GM23248 (cell line): ENCODE measurements around the gene RELL1. TPM values are rescaled to one million over a fixed set of nuclear protein-coding genes. Genes with fewer than 3 reads are reported as not detected.

Experiments
- DNase-seq: peaks from one replicate; pipeline ENCODE4 v3.0.0-alpha.2; 2015
- H2AFZ ChIP-seq: fragments of 200-600 bp; sonication (generic); 2 replicates; pipeline ENCODE4 v1.6.1; 2016; ENCODE audit warnings: antibody characterized with exemption
- H3F3A ChIP-seq: fragments of 200-600 bp; sonication (generic); 2 replicates; pipeline ENCODE4 v1.6.1; 2016; ENCODE audit warnings: mild to moderate bottlenecking, antibody characterized with exemption, mixed run types; ENCODE audit not compliant: insufficient read depth
- H3K27ac ChIP-seq: fragments of 200-600 bp; sonication (generic); 2 replicates; pipeline ENCODE4 v1.5.1; 2016; ENCODE audit warnings: mild to moderate bottlenecking
- H3K27me3 ChIP-seq: fragments of 200-600 bp; sonication (generic); replicated peaks from 2 replicates; pipeline ENCODE4 v1.6.1; 2016; ENCODE audit warnings: mild to moderate bottlenecking; ENCODE audit not compliant: insufficient read depth
- H3K36me3 ChIP-seq: fragments of 200-600 bp; sonication (generic); 2 replicates; pipeline ENCODE4 v1.6.1; 2016; ENCODE audit warnings: low read depth, mild to moderate bottlenecking
- H3K4me1 ChIP-seq: fragments of 200-600 bp; sonication (generic); 2 replicates; pipeline ENCODE4 v1.6.1; 2016; ENCODE audit warnings: mild to moderate bottlenecking; ENCODE audit not compliant: insufficient read depth
- H3K4me2 ChIP-seq: fragments of 200-600 bp; sonication (generic); one replicate; pipeline ENCODE4 v1.6.1; 2016; ENCODE audit warnings: mild to moderate bottlenecking; ENCODE audit not compliant: unreplicated experiment
- H3K4me3 ChIP-seq: fragments of 200-600 bp; sonication (generic); 2 replicates; pipeline ENCODE4 v1.5.1; 2016; ENCODE audit warnings: mild to moderate bottlenecking
- H3K79me2 ChIP-seq: fragments of 200-600 bp; sonication (generic); 2 replicates; pipeline ENCODE4 v1.6.1; 2016; ENCODE audit warnings: mild to moderate bottlenecking; ENCODE audit not compliant: insufficient read depth
- H3K9ac ChIP-seq: fragments of 200-600 bp; sonication (generic); 2 replicates; pipeline ENCODE4 v1.6.1; 2016; ENCODE audit warnings: mild to moderate bottlenecking
- H3K9me2 ChIP-seq: fragments of 200-600 bp; sonication (generic); 2 replicates; pipeline ENCODE4 v1.6.1; 2016; ENCODE audit warnings: mixed run types, mild to moderate bottlenecking, moderate library complexity; ENCODE audit not compliant: insufficient read depth
- H3K9me3 ChIP-seq: fragments of 200-600 bp; sonication (generic); one replicate; pipeline ENCODE4 v1.6.1; 2017; ENCODE audit warnings: low read depth
- H4K20me1 ChIP-seq: fragments of 200-600 bp; sonication (generic); 2 replicates; pipeline ENCODE4 v1.6.0; 2016; ENCODE audit not compliant: insufficient read depth
- EZH2 ChIP-seq: fragments of 200-600 bp; sonication (generic); IDR thresholded peaks from 2 replicates; pipeline ENCODE4 v1.6.1; 2018; ENCODE audit warnings: antibody characterized with exemption, mild to moderate bottlenecking; ENCODE audit not compliant: insufficient read depth, poor library complexity, severe bottlenecking
- EZH2phosphoT487 ChIP-seq: fragments of 200-600 bp; sonication (generic); IDR thresholded peaks from 2 replicates; pipeline ENCODE4 v1.6.1; 2018; ENCODE audit warnings: antibody characterized with exemption, moderate library complexity, mild to moderate bottlenecking, low read depth; ENCODE audit not compliant: insufficient read depth
- WGBS, 2 experiments: methylation state at CpG; one replicate each; pipeline ENCODE4 v1.1.6; 2015 to 2017; ENCODE audit warnings: low lambda C conversion rate in 2 of 2, low coverage in 1 of 2; ENCODE audit errors: missing lambda C conversion rate in 2 of 2; 5-methylcytosine and 5-hydroxymethylcytosine counted together
- in situ Hi-C: fragments of 300-500 bp; cut with MboI; formaldehyde crosslinking; loops from 2 replicates; pipeline ENCODE4 v1.15.0; 2020
- polyA plus RNA-seq: library from polyadenylated mRNA; unstranded; fragments of >200 nt; fragmentation: Nextera tagmentation; extraction: Ambion mirVana; gene quantifications from 2 replicates; pipeline ENCODE4 v1.2.1, GENCODE V29; 2016
- total RNA-seq: library from RNA; depleted of rRNA; stranded (reverse); fragments of >200 nt; shearing (Covaris generic); gene quantifications from 2 replicates; pipeline ENCODE4 v1.2.3, GENCODE V29; 2014

Gene RELL1
- total and polyA plus RNA-seq, 2 experiments from 2014 or later, result 7.7 to 42.5 TPM

- H3K4me3 ChIP-seq, result no peak overlapping the region
- in situ Hi-C loops, result loop anchor here (10.0 kb wide), 2 partner anchors 182 to 432 kb away; no protein-coding TSS in a partner anchor
- H4K20me1 ChIP-seq, result no peaks in the 10 kb centered on the region
- TF ChIP-seq EZH2 (no peak), EZH2phosphoT487 (no peak)
- no peak overlapping the region for H3K27ac ChIP-seq
- peaks cover 10% of the 10 kb centered on the region for H3K4me1 ChIP-seq
- H3K36me3 ChIP-seq, result no peaks in the 10 kb centered on the region
- DNase-seq, result no peak
- peaks cover 8% of the 10 kb centered on the region; the same call in 1 of the 2 replicates for H3F3A ChIP-seq
- no peaks in the 10 kb centered on the region for H3K9me3 ChIP-seq
- no peak overlapping the region for H3K9ac ChIP-seq
- no peaks in the 10 kb centered on the region for H3K9me2 ChIP-seq
- H3K27me3 ChIP-seq, result no peaks in the 10 kb centered on the region
- no peaks in the 10 kb centered on the region for H3K79me2 ChIP-seq
- WGBS, 2 experiments, result 74 to 80% methylated on average over 18 of the region's 18 CpGs
- H3K4me2 ChIP-seq, result no peak overlapping the region
- H2AFZ ChIP-seq, result no peak overlapping the region
Measured at GRCh38 chr4:37602454-37603069, 83.6 kb downstream of the RELL1 start.

DNA sequence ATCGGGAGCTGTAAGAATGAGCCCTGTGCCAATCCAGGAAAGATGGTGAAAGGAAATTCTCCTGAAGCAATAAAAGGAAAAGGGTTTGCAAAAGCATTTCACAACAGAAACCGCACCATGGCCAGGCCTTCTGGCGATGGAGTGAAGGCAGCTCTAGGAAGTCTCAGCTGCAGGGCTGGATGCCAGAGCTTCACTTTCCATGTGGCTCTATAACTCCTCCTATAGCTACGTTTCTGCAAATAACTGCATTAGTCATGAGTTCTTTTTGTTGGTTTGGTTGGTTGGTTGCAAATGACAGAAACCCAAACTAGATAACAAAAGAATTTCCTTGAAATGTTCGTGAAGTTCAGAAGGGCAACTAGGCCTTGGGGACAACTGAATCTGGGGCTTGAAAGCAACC, 84.6 kb downstream of the RELL1 start:
- DNase-seq, result peak; percentile 74
- H3K27ac ChIP-seq, result no peak overlapping the region
- no peak overlapping the region for H3K4me3 ChIP-seq
- no peaks in the 10 kb centered on the region for H4K20me1 ChIP-seq
- H3F3A ChIP-seq, result peaks cover 8% of the 10 kb centered on the region; the same call in 1 of the 2 replicates
- no peaks in the 10 kb centered on the region for H3K27me3 ChIP-seq
- no peaks in the 10 kb centered on the region for H3K9me2 ChIP-seq
- in situ Hi-C loops, result loop anchor here (10.0 kb wide), 2 partner anchors 183 to 433 kb away; no protein-coding TSS in a partner anchor
- H3K9ac ChIP-seq, result no peak overlapping the region
- no peaks in the 10 kb centered on the region for H3K9me3 ChIP-seq
- H3K79me2 ChIP-seq, result no peaks in the 10 kb centered on the region
- peaks cover 10% of the 10 kb centered on the region for H3K4me1 ChIP-seq
- TF ChIP-seq EZH2 (no peak), EZH2phosphoT487 (no peak)
- H3K4me2 ChIP-seq, result no peak overlapping the region
- H3K36me3 ChIP-seq, result no peaks in the 10 kb centered on the region
- H2AFZ ChIP-seq, result no peak overlapping the region
- 43 to 49% methylated on average over 5 of the region's 5 CpGs for WGBS, 2 experiments

DNA sequence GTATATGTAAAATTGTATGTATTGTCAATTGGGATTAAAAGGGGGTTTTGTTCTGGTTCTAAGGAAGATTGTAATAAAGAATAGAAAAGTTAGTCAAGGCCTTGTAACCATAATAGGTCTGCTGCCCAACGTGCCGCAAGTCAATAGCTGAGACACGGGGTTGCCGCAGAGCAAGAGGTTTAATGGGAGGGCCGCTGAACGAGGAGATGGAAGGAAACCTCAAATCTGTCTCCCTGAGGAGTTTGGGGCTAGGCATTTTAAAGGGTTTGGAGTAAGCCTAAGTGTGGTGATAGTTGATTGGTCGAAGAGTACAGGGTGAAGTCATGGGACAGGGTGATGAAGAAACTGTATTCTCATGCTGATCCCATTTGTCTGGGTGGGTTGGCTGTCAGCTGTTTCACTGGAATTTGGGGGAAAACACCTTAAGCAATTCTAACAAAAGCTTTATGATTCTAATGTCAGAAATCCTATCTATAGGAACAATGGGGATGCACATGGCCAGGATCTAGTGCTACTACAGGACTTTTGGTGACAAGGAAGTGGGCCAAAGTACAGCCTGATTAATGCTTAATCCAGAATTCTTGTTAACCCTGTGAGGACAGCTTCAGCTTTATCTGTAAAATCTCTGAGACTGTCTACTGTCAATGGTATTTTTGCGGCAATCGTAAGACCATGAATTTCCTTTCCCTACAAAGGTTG, 86.9 kb downstream of the RELL1 start:
- H3K4me3 ChIP-seq, result no peak overlapping the region
- no peaks in the 10 kb centered on the region for H3K79me2 ChIP-seq
- no peaks in the 10 kb centered on the region for H3K9me3 ChIP-seq
- no peak overlapping the region for H3K27ac ChIP-seq
- H3K27me3 ChIP-seq, result no peaks in the 10 kb centered on the region
- H3K9ac ChIP-seq, result no peak overlapping the region
- WGBS, 2 experiments, result 84 to 85% methylated on average over 9 of the region's 9 CpGs
- H3K4me1 ChIP-seq, result peaks cover under 1% of the 10 kb centered on the region
- DNase-seq, result no peak
- no peaks in the 10 kb centered on the region for H3K36me3 ChIP-seq
- H3K9me2 ChIP-seq, result no peaks in the 10 kb centered on the region
- no peak overlapping the region for H3K4me2 ChIP-seq
- no peak for TF ChIP-seq EZH2phosphoT487
- no peak for TF ChIP-seq EZH2
- H3F3A ChIP-seq, result peaks cover 8% of the 10 kb centered on the region; the same call in 1 of the 2 replicates
- in situ Hi-C loops, result no loop called here
- H2AFZ ChIP-seq, result no peak overlapping the region
- no peaks in the 10 kb centered on the region for H4K20me1 ChIP-seq

DNA sequence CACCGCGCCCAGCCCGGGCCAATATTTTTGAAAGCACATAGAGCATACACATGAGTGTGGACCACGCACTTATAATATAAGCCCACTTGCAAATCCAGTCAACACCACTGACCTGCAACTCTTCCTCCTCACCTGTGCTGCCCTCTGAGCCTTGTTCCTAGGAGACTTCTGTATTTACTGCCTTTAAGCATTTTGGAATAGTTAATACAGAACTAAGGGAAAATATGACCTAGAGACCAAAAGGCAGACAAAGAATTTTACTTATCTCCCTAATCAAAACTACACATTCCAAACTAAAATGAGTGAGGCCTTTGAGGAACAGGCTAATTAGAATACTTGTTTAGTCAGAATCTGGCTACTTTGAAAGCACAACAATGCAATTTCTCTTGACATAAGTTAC, 89.1 kb downstream of the RELL1 start:
- Histone ChIP-seq H3F3A (peaks cover 8% of the 10 kb centered on the region; the same call in 1 of the 2 replicates), H3K4me2 (no peak overlapping the region), H3K9me3 (no peaks in the 10 kb centered on the region), H3K36me3 (no peaks in the 10 kb centered on the region), H3K4me3 (no peak overlapping the region), H3K27ac (no peak overlapping the region), H2AFZ (no peak overlapping the region), H3K4me1 (no peaks in the 10 kb centered on the region), H3K27me3 (no peaks in the 10 kb centered on the region), H3K79me2 (no peaks in the 10 kb centered on the region), H3K9ac (no peak overlapping the region), H4K20me1 (no peaks in the 10 kb centered on the region), H3K9me2 (no peaks in the 10 kb centered on the region)
- no peak for DNase-seq
- no peak for TF ChIP-seq EZH2phosphoT487
- TF ChIP-seq EZH2, result no peak
- in situ Hi-C loops, result no loop called here
- 98 to 100% methylated on average over 4 of the region's 4 CpGs for WGBS, 2 experiments
